ENCODE results near the gene P2RX6.

Gene P2RX6

GRCh38 chr22:21029486-21030025 is 14.6 kb downstream of the P2RX6 start:
- in situ Hi-C loops (cut with MboI; ENCODE audit: low pct_unique_long_range_greater_than_20kb, low sequenced_read_pairs, unreplicated experiment): no loop called here
- DNase-seq (ENCODE audit: low spot score): no peak
- no peak for TF ChIP-seq CTCF (IDR thresholded peaks at IDR 0.05; ENCODE audit: extremely low read depth, insufficient read depth, missing control alignments)

GRCh38 chr22:21030032-21030431 is 15.1 kb downstream of the P2RX6 start:
- TF ChIP-seq CTCF (IDR thresholded peaks at IDR 0.05; ENCODE audit: extremely low read depth, insufficient read depth, missing control alignments): no peak
- in situ Hi-C loops (cut with MboI; ENCODE audit: low pct_unique_long_range_greater_than_20kb, low sequenced_read_pairs, unreplicated experiment): no loop called here
- no peak for DNase-seq (ENCODE audit: low spot score)

GRCh38 chr22:21030621-21031544 is 15.9 kb downstream of the P2RX6 start:
- no peak for TF ChIP-seq CTCF (IDR thresholded peaks at IDR 0.05; ENCODE audit: extremely low read depth, insufficient read depth, missing control alignments)

GRCh38 chr22:21031545-21032036 is 16.6 kb downstream of the P2RX6 start:
- in situ Hi-C loops (cut with MboI; ENCODE audit: low pct_unique_long_range_greater_than_20kb, low sequenced_read_pairs, unreplicated experiment): no loop called here
- DNase-seq (ENCODE audit: low spot score): no peak
- no peak for TF ChIP-seq CTCF (IDR thresholded peaks at IDR 0.05; ENCODE audit: extremely low read depth, insufficient read depth, missing control alignments)

More at GRCh38 chr22:21030621-21031544, 15.9 kb downstream of the P2RX6 start:
- in situ Hi-C loops (cut with MboI; ENCODE audit: low pct_unique_long_range_greater_than_20kb, low sequenced_read_pairs, unreplicated experiment): no loop called here
- no peak for DNase-seq (ENCODE audit: low spot score)

GRCh38 chr22:21032037-21032867 is 17.3 kb downstream of the P2RX6 start, which contains the start of gene SLC7A4:
TSS of gene SLC7A4 (minus strand) at chr22:21032561. CDS start at chr22:21031812, 749 bp downstream.
- DNase-seq (ENCODE audit: low spot score): no peak
- in situ Hi-C loops (cut with MboI; ENCODE audit: low pct_unique_long_range_greater_than_20kb, low sequenced_read_pairs, unreplicated experiment): no loop called here
- no peak for TF ChIP-seq CTCF (IDR thresholded peaks at IDR 0.05; ENCODE audit: extremely low read depth, insufficient read depth, missing control alignments)
